COLO668 (cell line): ENCODE results near the gene SLC25A44.
"Not testable (repeated sequence)": the region's sequence is repeated elsewhere in the genome, so short reads cannot be mapped to it uniquely, and the experiment has no call there.

Source experiments
- DNase-seq: peaks from one replicate; lab custom pipeline; 2025; ENCODE audit not compliant: unreplicated experiment; lab: John Stamatoyannopoulos, UW

The SLC25A44 gene

GRCh38 chr1:156162430-156163037 is 31.4 kb upstream of the SLC25A44 start:
- DNase-seq, result no peak

- DNase-seq, result no peak
These were observed 30.2 kb upstream of the SLC25A44 start for GRCh38 chr1:156163712-156164111.

DNA sequence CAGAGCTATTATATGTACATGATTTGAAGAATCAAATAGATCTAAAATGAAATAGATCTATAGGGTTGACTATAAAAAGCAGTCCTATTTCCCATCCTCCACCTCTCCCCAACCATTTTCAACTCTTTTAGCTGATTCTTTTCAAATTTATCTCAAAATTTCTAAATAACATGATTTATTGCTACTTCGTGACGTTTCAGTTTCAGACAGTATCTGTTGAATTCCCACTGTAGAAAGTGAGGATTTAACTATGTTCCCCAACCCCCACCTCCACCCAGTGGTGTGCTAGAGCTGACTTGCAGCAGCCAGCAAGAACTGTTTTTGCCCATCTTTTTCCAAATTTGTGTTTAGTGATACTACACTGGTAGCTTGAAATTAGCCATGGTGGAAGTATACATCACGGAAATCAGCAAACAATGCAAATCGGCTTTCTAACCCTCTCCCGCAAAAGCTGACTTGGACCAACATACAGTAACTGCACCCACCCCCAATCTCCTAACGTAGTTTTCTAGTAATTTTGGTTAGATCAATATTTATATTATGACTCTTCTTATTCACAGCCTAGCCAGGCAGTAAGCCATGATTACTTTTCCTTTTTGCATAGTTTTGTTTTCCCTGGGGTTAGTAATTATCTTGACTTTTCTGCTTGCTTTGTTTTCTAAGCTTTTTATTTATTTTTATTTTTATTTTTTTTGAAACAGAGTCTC is 29.6 kb upstream of the SLC25A44 start:
- no peak for DNase-seq

GRCh38 chr1:156165083-156165482 is 28.8 kb upstream of the SLC25A44 start:
- DNase-seq, result no peak

DNA sequence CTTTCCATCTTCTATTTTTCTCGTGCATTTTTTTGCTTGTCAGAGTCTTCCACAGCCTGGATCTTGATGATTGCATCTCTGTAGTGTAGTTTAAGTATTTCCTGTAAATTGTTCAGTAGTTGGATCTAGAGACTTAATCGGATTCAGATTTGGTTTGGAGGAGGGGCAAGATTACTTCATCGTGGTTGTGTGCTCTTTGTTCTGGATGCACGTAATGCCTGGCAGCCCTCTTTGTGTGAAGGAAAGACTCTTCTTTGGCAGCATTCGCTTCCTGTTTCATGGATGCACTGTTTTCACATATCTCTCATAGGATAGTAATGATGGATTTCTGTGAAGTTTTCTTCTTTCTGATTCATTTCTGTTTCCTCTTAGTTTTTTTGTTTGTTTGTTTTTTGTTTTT is 26.4 kb upstream of the SLC25A44 start:
- DNase-seq, result no peak

GRCh38 chr1:156172696-156173470 is 21.0 kb upstream of the SLC25A44 start:
- DNase-seq, result no peak

DNA sequence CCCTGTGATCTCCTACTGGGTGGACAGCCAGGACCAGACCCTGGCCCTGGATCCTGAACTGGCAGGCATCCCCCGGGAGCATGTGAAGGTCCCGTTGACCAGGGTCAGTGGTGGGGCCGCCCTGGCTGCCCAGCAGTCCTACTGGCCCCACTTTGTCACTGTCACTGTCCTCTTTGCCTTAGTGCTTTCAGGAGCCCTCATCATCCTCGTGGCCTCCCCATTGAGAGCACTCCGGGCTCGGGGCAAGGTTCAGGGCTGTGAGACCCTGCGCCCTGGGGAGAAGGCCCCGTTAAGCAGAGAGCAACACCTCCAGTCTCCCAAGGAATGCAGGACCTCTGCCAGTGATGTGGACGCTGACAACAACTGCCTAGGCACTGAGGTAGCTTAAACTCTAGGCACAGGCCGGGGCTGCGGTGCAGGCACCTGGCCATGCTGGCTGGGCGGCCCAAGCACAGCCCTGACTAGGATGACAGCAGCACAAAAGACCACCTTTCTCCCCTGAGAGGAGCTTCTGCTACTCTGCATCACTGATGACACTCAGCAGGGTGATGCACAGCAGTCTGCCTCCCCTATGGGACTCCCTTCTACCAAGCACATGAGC is 17.2 kb upstream of the SLC25A44 start:
- no peak for DNase-seq

- DNase-seq, result no peak
These were observed 15.8 kb upstream of the SLC25A44 start for GRCh38 chr1:156177919-156178654.

- DNase-seq, result no peak
These were observed 13.4 kb upstream of the SLC25A44 start for GRCh38 chr1:156180471-156180870.

- not testable (repeated sequence) for DNase-seq
These were observed 12.4 kb upstream of the SLC25A44 start for GRCh38 chr1:156181391-156181924.

DNA sequence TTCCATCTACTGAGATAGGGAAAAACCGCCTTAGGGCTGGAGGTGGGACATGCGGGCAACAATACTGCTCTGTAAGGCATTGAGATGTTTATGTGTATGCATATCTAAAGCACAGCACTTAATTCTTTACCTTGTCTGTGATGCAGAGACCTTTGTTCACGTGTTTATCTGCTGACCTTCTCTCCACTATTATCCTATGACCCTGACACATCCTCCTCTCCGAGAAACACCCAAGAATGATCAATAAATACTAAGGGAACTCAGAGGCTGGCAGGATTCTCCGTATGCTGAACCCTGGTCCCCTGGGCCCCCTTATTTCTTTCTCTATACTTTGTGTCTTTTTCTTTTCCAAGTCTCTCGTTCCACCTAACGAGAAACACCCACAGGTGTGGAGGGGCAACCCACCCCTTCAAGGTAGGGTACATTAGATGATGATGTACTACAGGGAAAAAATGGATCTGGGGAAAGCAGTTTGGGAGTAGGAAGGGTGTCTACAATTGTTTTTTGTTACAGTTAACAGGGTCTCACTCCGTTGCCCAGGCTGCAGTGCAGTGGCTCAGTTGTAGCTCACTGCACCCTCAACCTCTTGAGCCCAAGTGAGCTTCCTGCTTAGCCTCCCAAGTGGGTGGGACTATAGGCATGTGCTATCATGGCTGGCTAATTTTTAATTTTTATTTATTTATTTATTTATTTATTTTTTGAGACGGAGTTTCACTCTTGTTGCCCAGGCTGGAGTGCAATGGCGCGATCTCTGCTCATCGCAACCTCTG is 11.7 kb upstream of the SLC25A44 start:
- DNase-seq, result not testable (repeated sequence)

- DNase-seq, result not testable (repeated sequence)
These were observed 7.3 kb upstream of the SLC25A44 start for GRCh38 chr1:156186347-156187177.

- DNase-seq, result not testable (repeated sequence)
These were observed 3.6 kb upstream of the SLC25A44 start for GRCh38 chr1:156190265-156190664.

DNA sequence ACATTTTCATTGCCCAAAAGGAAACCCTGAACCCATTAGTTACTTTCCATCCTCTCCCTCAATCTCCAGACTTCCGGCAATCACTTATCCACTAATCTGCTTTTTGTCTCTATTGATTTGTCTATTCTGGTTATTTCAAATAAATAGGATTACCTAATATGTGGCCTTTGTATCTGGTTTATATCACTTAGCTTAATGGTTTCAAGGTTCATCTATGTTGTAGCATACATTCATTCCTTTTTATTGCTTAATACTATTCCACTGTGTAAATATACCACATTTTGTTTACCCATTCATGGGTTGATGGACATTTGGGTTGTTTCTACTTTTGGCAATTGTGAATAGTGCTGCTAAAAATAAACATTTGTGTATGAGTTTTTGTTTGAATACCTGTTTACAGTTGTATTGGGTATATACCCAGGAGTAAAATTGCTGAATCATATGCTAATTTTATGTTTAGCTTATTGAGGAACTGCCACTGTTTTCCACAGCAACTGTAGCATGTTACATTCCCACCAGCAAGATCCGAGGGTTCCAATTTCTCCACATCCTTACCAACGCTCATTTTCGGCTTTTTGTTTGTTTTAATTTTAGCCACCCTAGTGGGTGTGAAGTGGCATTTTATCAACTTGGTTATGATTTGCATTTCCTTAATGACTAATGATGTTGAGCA is 2.5 kb upstream of the SLC25A44 start:
- no peak for DNase-seq

DNA sequence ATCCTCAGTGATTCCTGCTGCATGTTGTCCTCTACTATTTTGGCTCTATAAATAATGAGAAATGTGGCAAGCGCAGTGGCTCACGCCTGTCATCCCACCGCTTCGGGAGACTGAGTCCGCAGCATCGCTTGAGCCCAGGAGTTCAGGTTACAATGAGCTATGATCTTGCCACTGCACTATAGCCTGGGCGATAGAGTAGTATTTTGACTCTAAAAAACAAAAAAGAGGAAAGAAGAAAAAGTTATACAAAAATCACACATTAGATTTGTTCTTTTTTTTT is 756 bp upstream of the SLC25A44 start:
- no peak for DNase-seq

DNA sequence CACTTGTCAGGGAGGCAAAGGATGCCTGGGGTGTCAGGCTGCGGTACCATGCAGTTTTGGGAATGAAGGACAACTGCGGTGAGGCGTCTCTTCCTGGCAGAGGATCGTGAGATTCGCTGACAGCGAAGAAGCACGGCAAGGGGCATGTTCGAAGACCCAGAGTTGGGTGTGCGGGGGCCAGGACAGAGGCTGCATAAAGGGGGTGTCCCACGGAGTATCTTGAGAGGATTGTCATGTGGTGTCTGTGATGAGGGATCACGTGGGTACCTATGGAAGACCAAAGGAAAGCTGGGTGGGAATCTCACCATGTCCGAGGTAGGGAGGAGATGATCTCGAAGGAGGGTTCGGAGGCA is 372 bp downstream of the SLC25A44 start:
- DNase-seq, result no peak

- no peak for DNase-seq
These were observed 1.9 kb downstream of the SLC25A44 start for GRCh38 chr1:156195853-156196252.

GRCh38 chr1:156196445-156196844 is 2.5 kb downstream of the SLC25A44 start:
- DNase-seq, result no peak

DNA sequence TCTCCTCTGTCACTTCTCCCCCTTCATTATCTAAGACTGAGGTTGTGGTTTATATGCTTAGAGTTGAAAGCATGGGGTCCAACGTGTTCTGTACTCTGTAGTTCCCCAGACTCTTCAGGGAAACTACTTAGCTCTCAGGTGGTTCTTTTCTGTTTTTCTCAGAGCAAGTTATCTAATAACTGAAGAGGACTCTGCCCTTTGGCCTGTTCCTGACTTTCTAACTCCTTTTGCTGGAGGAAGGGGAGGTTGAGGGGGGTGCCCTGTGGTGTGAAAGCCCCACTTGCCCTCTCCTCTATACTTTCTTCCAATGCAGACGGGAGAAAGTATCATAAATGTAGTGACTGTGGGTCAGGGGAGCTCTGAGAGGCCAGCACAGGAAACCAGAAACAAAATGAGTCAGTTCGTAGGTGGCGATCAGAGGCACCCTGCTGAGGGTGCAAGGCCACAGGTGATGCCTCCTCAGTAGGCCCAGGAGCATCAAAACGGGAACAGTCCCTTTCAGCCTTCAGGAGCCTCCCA is 5.0 kb downstream of the SLC25A44 start:
- no peak for DNase-seq
